ENCODE data around the gene SNED1.

SNED1 gene

DNA sequence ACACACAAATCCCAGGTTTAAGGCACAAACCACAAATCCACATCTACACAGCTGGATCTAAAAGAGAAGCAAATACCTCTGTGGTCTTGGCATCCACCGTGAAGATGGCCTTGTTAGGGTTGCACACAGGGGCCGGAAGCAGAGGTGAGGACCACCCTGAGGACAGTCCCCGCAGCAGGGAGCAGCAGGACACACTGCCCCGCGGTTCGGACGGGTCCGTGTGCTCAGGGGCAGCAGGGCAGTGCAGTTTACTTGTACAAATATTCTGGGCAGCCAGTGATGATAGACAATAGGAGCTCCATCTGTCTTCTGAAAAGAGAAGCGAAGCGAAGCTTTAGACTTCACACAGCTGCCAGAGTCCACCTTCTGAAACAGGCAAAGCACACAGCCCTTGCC, 142.0 kb downstream of the SNED1 start:
- CTCF ChIA-PET = interaction anchor here (1.0 to 3.5 kb wide), 5 partner anchors 10 to 62 kb away, joined by 3 to 17 read pairs (median 5); partner anchors contain the start of genes PASK and PPP1R7

GRCh38 chr2:241141214-241141770, 142.9 kb downstream of the SNED1 start:
- DNase-seq (ENCODE audit: extremely low spot score) = no peak
- POLR2A ChIA-PET = no interaction called here
- CTCF ChIA-PET = interaction anchor here (1.2 to 3.5 kb wide), 4 partner anchors 9 to 37 kb away, joined by 3 to 17 read pairs (median 6); partner anchors contain the start of genes PASK and PPP1R7
- TF ChIP-seq CTCF (IDR thresholded peaks at IDR 0.05; ENCODE audit: control extremely low read depth, extremely low read depth, low read depth, missing control alignments) = no peak

More for the DNA sequence above, 142.0 kb downstream of the SNED1 start:
- POLR2A ChIA-PET = no interaction called here
- TF ChIP-seq CTCF (IDR thresholded peaks at IDR 0.05; ENCODE audit: control extremely low read depth, extremely low read depth, low read depth, missing control alignments) = no peak
- no peak for DNase-seq (ENCODE audit: extremely low spot score)

DNA sequence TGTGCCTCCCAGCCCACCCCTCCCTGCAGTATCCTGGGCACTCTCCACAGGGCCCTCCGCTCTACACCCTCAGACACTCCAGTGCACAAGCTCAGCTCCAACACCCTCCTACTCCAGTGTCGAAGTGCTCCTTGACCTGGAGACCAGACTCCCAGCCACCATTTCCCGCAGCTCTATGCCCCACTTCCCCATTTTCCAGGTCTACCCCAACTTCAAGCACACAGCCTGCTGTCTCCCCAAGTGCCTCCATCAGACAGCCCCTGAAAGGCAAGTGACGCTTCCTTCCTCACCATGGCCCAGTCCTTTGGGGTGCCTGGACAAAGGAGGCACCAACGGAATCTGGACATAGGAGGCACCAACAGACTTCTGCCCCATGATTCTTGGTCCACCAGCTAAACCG, 143.6 kb downstream of the SNED1 start:
- no peak for DNase-seq (ENCODE audit: extremely low spot score)
- POLR2A ChIA-PET = no interaction called here
- no peak for TF ChIP-seq CTCF (IDR thresholded peaks at IDR 0.05; ENCODE audit: control extremely low read depth, extremely low read depth, low read depth, missing control alignments)
- CTCF ChIA-PET = interaction anchor here (1.1 to 3.5 kb wide), 3 partner anchors 9 to 38 kb away, joined by 3 to 17 read pairs (median 3); partner anchors contain the start of genes PASK and PPP1R7

DNA sequence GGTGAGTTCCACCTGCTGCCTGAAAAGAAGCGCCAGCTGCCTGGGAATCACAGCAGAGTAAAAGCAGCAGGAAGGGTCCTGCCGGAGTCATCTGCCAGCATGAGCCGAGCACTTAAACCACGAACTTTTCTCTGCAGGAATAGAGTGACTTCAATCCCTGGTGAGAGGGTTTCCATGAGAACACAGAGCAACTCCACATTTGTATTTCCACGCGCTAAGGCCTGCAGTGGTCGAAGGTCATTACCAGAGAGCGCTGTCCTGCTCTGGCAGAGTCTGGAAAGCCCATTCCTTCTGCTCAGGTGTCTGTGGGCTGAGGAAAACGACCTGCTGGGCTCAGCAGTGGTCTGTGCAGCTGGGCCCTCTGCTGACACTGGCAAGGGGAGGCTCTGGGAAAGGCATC, 144.2 kb downstream of the SNED1 start:
- CTCF ChIA-PET = interaction anchor here (1.1 kb wide), 1 partner anchor 30 kb away, joined by 3 read pairs; no protein-coding TSS in a partner anchor
- POLR2A ChIA-PET = no interaction called here
- TF ChIP-seq CTCF (IDR thresholded peaks at IDR 0.05; ENCODE audit: control extremely low read depth, extremely low read depth, low read depth, missing control alignments) = no peak
- DNase-seq (ENCODE audit: extremely low spot score) = no peak
